ENCODE results near the gene C21orf58.

DNA sequence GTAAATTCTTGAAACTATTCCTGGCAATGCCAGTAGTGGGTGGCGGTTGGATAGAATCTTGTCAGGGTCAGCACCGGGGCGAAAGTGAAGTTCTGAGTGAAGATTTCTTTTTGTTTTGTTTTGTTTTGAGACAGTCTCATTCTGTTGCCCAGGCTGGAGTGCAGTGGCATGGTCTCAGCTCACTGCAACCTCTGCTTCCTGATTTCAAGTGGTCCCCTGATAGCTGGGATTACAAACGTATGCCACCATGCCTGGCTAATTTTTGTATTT, 33.6 kb upstream of the C21orf58 start:
- TF ChIP-seq CTCF (IDR thresholded peaks at IDR 0.05; ENCODE audit: borderline replicate concordance, extremely low read depth, low read length, poor library complexity, severe bottlenecking) (no peak), EZH2 (IDR thresholded peaks at IDR 0.05; ENCODE audit: borderline replicate concordance, low read depth, low read length, severe bottlenecking) (no peak)
